ENCODE results near the gene MPEG1. TPM values are rescaled to one million over a fixed set of nuclear protein-coding genes. Genes with fewer than 3 reads are reported as not detected.

The MPEG1 gene
- total RNA-seq, 1 donor from 2014 or later: 4.3 TPM

DNA sequence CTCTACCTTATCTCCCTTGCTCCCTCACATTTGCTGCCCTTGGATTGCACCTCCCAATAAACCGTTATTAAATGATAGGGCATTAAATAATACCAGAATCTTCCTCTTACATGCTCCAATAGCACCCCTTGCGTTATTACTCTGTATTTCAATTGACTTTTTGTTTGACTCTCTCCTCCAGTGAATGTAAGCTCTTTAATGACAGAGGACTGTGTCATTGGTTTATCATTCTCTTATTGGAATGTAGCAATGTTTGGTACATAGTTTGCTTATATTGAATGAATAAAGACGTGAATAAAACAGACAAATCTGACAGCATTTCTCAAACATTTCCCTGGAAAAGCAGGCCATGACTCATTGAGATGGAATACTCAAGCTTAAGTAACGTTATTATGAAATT is 8.7 kb upstream of the MPEG1 start:
- intact Hi-C loops (cut with DNase I): no loop called here
- DNase-seq (ENCODE audit: low spot score): no peak

DNA sequence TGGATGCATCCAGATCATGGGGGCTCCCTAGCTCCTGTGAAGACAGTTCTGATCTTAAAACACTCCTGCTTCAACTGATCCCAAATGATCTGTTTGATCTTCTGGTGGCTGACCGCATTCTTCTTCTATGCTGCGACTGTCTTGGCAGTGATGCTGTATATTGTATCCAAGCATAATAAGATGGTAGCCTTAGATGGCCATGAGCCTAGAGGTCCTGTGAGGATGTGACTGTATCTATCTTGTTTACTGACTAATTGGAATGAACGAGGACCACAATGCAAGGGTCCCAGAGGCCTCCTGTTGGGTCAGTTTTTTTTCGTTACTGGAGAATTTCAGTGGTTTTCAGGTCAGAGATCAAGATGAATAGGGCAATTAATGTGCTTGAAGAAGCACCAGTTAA is 7.1 kb upstream of the MPEG1 start:
- intact Hi-C loops (cut with DNase I): no loop called here
- no peak for DNase-seq (ENCODE audit: low spot score)

DNA sequence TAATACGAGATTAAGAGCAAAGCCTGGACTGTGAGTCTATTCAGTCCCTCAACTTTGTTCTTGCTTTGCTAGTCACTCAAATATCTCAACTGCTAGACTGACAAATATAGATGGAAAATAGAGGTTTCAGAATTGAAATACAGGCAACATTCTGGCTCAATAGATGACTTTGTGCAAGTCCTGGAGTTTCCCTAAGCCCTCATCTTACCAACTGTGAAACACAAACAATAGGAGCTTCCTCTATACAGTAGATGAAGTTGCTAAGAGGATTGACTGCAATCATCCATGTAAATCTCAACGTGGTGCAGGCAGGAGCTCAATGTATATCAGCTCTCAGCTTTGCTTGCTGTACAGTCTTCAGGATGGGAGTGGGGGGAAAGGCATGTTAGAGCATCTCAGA is 6.2 kb upstream of the MPEG1 start:
- intact Hi-C loops (cut with DNase I): no loop called here
- no peak for DNase-seq (ENCODE audit: low spot score)

DNA sequence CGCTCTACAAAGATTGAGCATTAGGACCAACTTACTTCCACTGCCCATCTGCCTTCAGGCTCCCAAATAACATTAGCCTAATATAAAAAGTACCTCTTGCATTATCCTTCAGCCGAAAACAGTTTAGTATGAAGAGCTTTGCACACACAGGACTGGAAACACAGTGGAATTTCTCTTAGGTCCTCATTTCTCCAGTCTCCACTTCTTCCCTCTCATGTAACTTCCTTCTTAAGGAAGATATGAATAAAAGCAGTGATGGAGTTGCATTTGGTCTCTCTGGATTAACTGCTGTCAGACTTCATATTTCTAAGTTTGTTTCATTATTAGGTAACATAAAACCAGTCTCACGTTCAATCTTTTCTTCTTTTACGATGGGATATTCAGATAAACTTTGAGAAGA is 5.6 kb upstream of the MPEG1 start:
- no peak for DNase-seq (ENCODE audit: low spot score)
- intact Hi-C loops (cut with DNase I): no loop called here

DNA sequence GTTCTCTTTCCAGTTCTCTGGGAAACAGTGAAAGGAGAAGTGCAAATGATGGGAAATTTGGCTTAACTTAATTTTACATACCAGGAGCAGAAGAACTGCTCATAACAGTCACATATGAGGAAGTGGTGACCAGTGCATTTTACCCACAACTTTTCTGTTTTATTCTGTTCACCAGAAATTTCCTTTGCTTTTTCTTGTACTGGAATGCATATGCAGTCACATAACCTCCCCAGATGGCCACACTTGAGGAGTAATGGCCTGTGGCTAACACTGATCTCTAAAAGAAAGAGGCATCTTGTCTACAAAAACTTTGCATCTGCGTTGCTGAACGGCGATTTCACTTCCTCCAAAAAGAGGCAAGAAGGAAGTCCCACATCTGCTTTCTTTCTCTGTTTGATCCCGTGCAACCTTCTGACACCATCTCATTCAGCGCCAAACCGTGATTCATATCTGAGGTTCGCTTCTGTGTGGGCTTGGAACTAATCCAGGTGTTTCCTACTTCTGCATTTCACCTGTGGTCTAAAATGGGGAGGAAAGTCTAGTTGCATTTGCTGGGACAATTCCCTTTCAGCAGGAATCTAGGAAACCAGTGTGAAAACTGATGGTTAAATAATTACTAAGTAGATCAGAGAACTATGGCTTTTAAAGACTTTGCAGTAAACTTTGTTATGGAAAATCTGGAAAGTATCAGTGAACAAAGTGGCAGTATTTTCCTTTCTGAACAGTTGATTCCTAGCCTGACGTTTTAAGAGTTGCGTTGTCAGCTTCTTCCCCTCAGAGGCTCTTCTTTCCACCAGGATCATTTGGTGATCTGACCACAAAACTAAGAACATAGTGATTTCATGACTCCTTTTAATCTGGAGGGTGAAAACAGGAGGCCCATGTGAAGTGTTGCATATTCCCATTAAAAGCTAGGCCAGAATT is 4.2 kb upstream of the MPEG1 start:
- intact Hi-C loops (cut with DNase I): no loop called here
- no peak for DNase-seq (ENCODE audit: low spot score)

DNA sequence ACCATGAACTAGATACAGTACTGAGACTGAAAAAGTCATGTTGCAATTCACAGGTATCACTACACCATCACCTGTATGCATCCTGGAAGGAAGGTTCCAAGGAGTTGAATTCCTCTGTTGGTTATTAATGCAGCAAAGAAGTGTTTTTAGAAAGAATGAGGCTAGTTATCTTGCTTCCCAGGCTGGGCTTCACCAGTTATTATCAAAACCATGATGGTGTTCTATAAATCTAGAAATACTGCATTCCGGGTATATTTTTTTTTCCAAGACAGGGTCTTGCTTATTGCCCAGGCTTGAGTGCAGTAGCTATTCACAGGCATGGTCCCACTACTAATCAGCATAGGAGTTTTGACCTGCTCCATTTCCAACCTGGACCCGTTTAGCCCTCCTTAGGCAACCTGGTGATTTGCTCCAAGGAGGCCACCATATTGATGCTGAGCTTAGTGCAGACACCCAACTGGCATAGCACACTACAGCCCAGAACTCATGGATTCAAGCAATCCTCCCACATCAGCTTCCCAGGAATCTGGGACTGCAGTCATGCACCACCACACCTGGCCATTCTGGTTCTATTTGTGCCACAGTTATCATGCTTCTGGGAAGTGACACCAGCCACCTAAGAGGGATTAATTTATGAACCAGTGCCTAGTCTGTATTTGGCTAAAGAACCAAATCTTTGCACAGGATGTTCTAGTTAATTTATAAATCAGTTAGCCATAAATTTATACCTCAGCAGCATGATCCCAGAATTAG is 1.6 kb upstream of the MPEG1 start:
- DNase-seq (ENCODE audit: low spot score): no peak
- intact Hi-C loops (cut with DNase I): loop anchor here (5.0 kb wide), 1 partner anchor 68 kb away; no protein-coding TSS in a partner anchor

DNA sequence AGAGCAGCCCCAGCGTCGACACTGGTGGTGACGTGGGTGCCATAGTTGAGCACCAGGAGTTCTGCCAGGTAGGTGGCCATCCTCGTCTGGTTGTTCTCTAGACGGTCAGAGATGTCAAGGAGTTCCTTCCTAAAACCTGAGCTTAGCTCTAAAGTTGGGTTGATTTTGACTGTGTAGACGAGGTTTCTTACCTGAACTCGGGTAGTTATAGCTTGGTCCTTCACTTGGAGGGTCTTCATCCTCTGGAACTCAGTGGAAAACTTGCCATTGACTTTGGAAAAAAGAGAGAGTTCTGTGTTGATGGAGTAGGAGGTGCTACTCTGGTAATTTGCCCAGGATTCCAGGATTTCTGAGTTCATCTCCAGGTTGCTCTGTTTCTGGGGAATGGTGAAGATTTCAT is 505 bp downstream of the MPEG1 start:
- no peak for DNase-seq (ENCODE audit: low spot score)
- intact Hi-C loops (cut with DNase I): loop anchor here (5.0 kb wide), 1 partner anchor 70 kb away; no protein-coding TSS in a partner anchor

DNA sequence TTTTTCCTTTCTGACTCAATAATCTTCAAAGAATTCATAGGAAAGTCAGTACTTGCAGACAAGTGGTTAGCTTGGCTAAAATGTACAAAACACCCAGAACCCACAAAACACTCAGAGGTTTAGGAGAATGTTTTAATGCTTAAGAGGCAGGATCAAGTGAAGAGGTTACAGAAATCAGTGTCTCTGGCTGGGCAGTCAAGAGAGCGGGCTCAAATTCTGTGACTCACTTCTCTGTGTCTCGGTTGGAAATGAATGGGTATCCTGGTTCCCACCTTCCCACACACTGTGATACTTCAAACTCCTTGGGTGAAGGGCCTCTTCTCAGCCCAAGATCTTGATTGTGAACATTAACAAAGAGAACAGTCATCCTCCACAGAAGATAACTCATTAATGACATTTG is 3.8 kb downstream of the MPEG1 start:
- intact Hi-C loops (cut with DNase I): loop anchor here (1.0 kb wide), 1 partner anchor 38 kb away; no protein-coding TSS in a partner anchor
- no peak for DNase-seq (ENCODE audit: low spot score)

- intact Hi-C loops (cut with DNase I): loop anchor here (1.0 kb wide), 1 partner anchor 37 kb away; no protein-coding TSS in a partner anchor
- DNase-seq (ENCODE audit: low spot score): no peak
These were observed 4.7 kb downstream of the MPEG1 start for GRCh38 chr11:59207988-59208451.

DNA sequence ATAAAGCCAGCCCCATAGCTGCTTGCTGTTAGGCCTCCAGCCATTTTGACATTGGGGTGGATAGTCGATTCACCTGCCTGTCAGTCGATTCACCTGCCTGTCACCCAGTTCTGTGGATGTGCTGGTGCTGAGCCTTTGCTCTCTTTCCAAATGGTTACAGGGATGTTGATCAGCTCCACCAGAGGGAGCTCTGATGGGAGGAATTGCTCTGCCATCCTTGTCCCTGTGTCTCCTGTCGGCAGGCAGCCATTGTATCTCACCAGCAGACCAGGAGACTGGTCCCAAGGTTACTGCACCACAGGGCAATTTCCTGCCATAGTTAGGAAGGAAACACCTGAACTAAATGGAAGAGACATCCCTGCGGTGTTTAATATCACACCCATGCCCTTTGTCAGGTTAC is 6.1 kb downstream of the MPEG1 start:
- DNase-seq (ENCODE audit: low spot score): no peak
- intact Hi-C loops (cut with DNase I): no loop called here

DNA sequence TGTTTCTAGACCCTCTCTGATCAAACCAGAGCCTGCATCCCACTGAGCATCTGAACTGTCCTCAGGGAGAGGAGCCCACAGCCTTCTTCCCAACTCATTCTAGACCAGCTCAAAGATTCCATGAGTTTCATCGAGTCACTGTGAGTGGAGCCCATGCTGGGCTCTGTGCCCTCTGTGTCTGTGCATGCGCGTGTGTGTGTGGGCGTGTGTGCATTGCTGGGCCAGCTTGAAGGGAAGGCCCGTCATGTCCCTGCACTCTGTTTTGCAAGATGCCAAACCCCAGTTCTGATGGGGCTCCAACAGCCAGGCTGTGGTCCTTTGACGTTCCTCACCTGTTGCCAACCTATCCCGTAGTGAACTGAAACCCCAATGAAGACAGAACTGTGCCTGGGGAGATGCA is 7.1 kb downstream of the MPEG1 start:
- DNase-seq (ENCODE audit: low spot score): no peak
- intact Hi-C loops (cut with DNase I): no loop called here

GRCh38 chr11:59204746-59205145 is 8.0 kb downstream of the MPEG1 start:
- intact Hi-C loops (cut with DNase I): no loop called here
- no peak for DNase-seq (ENCODE audit: low spot score)

GRCh38 chr11:59201353-59201752 is 11.4 kb downstream of the MPEG1 start:
- intact Hi-C loops (cut with DNase I): no loop called here
- DNase-seq (ENCODE audit: low spot score): no peak

DNA sequence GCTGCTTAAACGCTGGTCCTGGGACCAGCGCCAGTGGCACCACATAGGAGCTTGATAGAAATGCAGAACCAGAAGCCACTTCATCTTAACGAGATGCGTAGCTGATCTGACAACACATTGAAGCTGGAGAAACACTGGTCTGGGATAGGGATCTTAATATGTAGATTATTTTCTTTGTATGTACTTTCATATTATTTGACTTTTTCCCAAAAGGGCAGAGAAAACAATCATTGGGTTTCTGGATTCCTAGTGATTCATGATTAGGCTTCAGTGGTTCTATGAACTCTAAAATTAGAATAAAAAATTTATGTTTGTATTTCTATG is 12.3 kb downstream of the MPEG1 start:
- no peak for DNase-seq (ENCODE audit: low spot score)
- intact Hi-C loops (cut with DNase I): no loop called here

- DNase-seq (ENCODE audit: low spot score): no peak
- intact Hi-C loops (cut with DNase I): no loop called here
These were observed 12.9 kb downstream of the MPEG1 start for GRCh38 chr11:59199546-59200422.

GRCh38 chr11:59198726-59199125 is 14.0 kb downstream of the MPEG1 start:
- no peak for DNase-seq (ENCODE audit: low spot score)
- intact Hi-C loops (cut with DNase I): no loop called here

DNA sequence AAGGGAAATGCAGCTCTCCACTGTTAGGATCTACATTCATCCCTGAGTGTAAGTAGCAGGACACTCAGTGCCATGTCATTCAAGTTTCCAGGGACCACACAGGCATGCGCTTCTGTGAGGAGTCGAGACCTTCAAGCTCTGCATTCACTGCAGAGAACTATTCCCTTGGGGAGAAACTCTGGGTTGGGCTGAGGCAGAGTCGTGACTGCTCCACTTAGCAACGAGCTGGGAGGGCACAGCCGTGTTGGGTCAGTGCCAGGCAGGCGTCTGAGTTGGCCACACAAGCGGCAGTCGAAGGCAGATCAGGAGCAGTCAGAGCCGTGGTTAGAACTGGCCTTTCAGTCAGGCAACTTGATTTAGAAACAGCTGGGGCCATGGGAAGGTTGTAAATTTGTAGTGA is 14.7 kb downstream of the MPEG1 start:
- no peak for DNase-seq (ENCODE audit: low spot score)
- intact Hi-C loops (cut with DNase I): no loop called here

- DNase-seq (ENCODE audit: low spot score): no peak
- intact Hi-C loops (cut with DNase I): no loop called here
These were observed 15.9 kb downstream of the MPEG1 start for GRCh38 chr11:59196777-59197176.

- intact Hi-C loops (cut with DNase I): no loop called here
- DNase-seq (ENCODE audit: low spot score): no peak
These were observed 17.1 kb downstream of the MPEG1 start for GRCh38 chr11:59195586-59195985.

- no peak for DNase-seq (ENCODE audit: low spot score)
- intact Hi-C loops (cut with DNase I): no loop called here
These were observed 19.1 kb downstream of the MPEG1 start for GRCh38 chr11:59193587-59194130.

Measured in cardiac septum (tissue), 1 donor.